HepG2 (cell line): ENCODE data around the gene NDUFS4. TPM values are rescaled to one million over a fixed set of nuclear protein-coding genes. Genes with fewer than 3 reads are reported as not detected.

Source experiments
- ATAC-seq: fragments of 200-7000 bp; cut with Tn5 transposase; 3 replicates; pipeline ENCODE4 v1.9.1; 2020; ENCODE audit warnings: mild to moderate bottlenecking, moderate library complexity
- BruUV-seq: library from RNA; stranded (reverse); fragments of 400-500 nt; replicated peaks from 2 replicates; lab custom pipeline; 2021; lab: Mats Ljungman, UMichigan
- CTCF ChIA-PET: fragments of 300-600 bp; formaldehyde crosslinking; extraction: SDS; loops from one replicate; lab custom pipeline; 2021; ENCODE audit warnings: low total read pairs, inconsistent platforms, low intra/inter-chr PET ratio; lab: Yijun Ruan, JAX
- POLR2A ChIA-PET: fragments of 350-600 bp; sonication (Branson Sonifier 250); formaldehyde crosslinking; loops from one replicate; lab custom pipeline; 2020; ENCODE audit warnings: antibody characterized with exemption, inconsistent platforms; lab: Yijun Ruan, JAX
- DNase-seq: peaks from one replicate; pipeline ENCODE4 v3.0.0-alpha.2; 2015; ENCODE audit warnings: low spot score
- FAIRE-seq: peaks from 3 replicates; lab custom pipeline; 2011; peaks lifted over from hg19 to GRCh38; lab: Jason Lieb, UNC
- H2AFZ ChIP-seq: one replicate; pipeline ENCODE4 v1.6.1; 2011; ENCODE audit warnings: low read length, inconsistent platforms
- H3K27ac ChIP-seq: fragments of 300-600 bp; 3 replicates; pipeline ENCODE4 v1.8.0; 2011; ENCODE audit warnings: mixed run types, mild to moderate bottlenecking, mixed read lengths, low read length, inconsistent platforms; ENCODE audit not compliant: insufficient read depth; ENCODE audit errors: extremely low read length
- H3K27me3 ChIP-seq, 2 experiments: fragments of 200-600 bp in 1 of 2; 2 replicates in 1 of 2; 3 replicates in 1 of 2; pipeline versions ENCODE4 v1.6.0 to v1.8.0; 2011; ENCODE audit warnings: low read length in 2 of 2, mild to moderate bottlenecking in 2 of 2, moderate library complexity in 2 of 2, inconsistent platforms in 1 of 2; ENCODE audit not compliant: insufficient read depth in 2 of 2, control insufficient read depth in 1 of 2
- H3K36me3 ChIP-seq, 2 experiments: fragments of 200-600 bp in 1 of 2; replicated peaks in 1 of 2; 2 replicates in 1 of 2; 3 replicates in 1 of 2; pipeline versions ENCODE4 v1.5.1 to v1.8.0; 2011; ENCODE audit warnings: low read length in 2 of 2, inconsistent platforms in 1 of 2; ENCODE audit not compliant: insufficient read depth in 2 of 2, control insufficient read depth in 1 of 2
- H3K4me1 ChIP-seq: 2 replicates; pipeline ENCODE4 v1.5.1; 2012; ENCODE audit warnings: low read length, inconsistent platforms; ENCODE audit not compliant: insufficient read depth
- H3K4me2 ChIP-seq: 2 replicates; pipeline ENCODE4 v1.6.0; 2011; ENCODE audit warnings: low read depth, low read length, inconsistent platforms
- H3K4me3 ChIP-seq, 3 experiments: fragments of 200-600 bp in 1 of 3; sonication (generic), shearing (Covaris generic) in 1 of 3; replicated peaks in 1 of 3; 2 replicates each; pipeline ENCODE4 v1.5.1; 2011 to 2016; ENCODE audit warnings: low read length in 3 of 3, inconsistent platforms in 2 of 3, low read depth in 2 of 3, mild to moderate bottlenecking in 2 of 3, control low read depth in 1 of 3, mixed read lengths in 1 of 3; ENCODE audit not compliant: insufficient read depth in 1 of 3
- H3K79me2 ChIP-seq: one replicate; pipeline ENCODE4 v1.6.1; 2011; ENCODE audit warnings: low read length, inconsistent platforms; ENCODE audit not compliant: insufficient read depth
- H3K9ac ChIP-seq: 2 replicates; pipeline ENCODE4 v1.6.0; 2011; ENCODE audit warnings: mild to moderate bottlenecking, low read depth, low read length, inconsistent platforms; ENCODE audit not compliant: insufficient read depth
- H3K9me3 ChIP-seq: 2 replicates; pipeline ENCODE4 v1.5.1; 2012; ENCODE audit warnings: mild to moderate bottlenecking, low read length
- H4K20me1 ChIP-seq: 2 replicates; pipeline ENCODE4 v1.6.0; 2011; ENCODE audit warnings: inconsistent platforms, mild to moderate bottlenecking, low read length, moderate library complexity; ENCODE audit not compliant: insufficient read depth
- ESRRA ChIP-seq: sonication (generic); formaldehyde crosslinking; IDR thresholded peaks from 2 replicates; pipeline ENCODE4 v1.5.1; 2020; ENCODE audit warnings: mild to moderate bottlenecking, low read depth, missing genetic modification reagents
- GATAD1 ChIP-seq: IDR thresholded peaks from 2 replicates; pipeline ENCODE4 v1.6.1; 2016; ENCODE audit warnings: missing genetic modification reagents, missing compliant biosample characterization
- MBNL3 ChIP-seq: fragments of 250-450 bp; sonication (Bioruptor Pico); conservative IDR thresholded peaks from 2 replicates; pipeline ENCODE4 v1.8.0; 2022; ENCODE audit warnings: mild to moderate bottlenecking, inconsistent platforms
- PRPF4 ChIP-seq: fragments of 200-400 bp; formaldehyde crosslinking; IDR thresholded peaks from 2 replicates; pipeline ENCODE4 v1.6.1; 2016; ENCODE audit warnings: low read length, low read depth; ENCODE audit not compliant: poor library complexity, severe bottlenecking
- ZNF605 ChIP-seq: sonication (generic); formaldehyde crosslinking; IDR thresholded peaks from 2 replicates; pipeline ENCODE4 v1.8.0; 2022; ENCODE audit warnings: mild to moderate bottlenecking, missing genetic modification reagents
- whole genome bisulfite sequencing: methylation state at CpG from one replicate; pipeline ENCODE4 v1.1.6; 2017; ENCODE audit warnings: low lambda C conversion rate; 5-methylcytosine and 5-hydroxymethylcytosine counted together
- in situ Hi-C: cut with HindIII; loops from 2 replicates; pipeline ENCODE4 v1.10.0; 2017; ENCODE audit warnings: low pct_unique_long_range_greater_than_20kb; ENCODE audit not compliant: extremely low pct_ligation_motif_present
- intact Hi-C: fragments of 100-400 bp; cut with micrococcal nuclease; formaldehyde crosslinking; loops from one replicate; pipeline ENCODE4 v1.10.0; 2022; ENCODE audit not compliant: unreplicated experiment
- polyA plus RNA-seq, 8 experiments: library from polyadenylated mRNA; depleted of rRNA in 3 of 8; stranded (reverse) in 7 of 8; unstranded in 1 of 8; fragments of >200 nt; fragmentation: Illumina TruSeq in 4 of 8; extraction: Trizol in 4 of 8; gene quantifications; 2 replicates each; pipeline versions ENCODE4 v1.2.1 to v1.2.3, GENCODE V29; 2011 to 2016; ENCODE audit warnings: low read depth in 4 of 8, missing spikeins in 1 of 8, mixed read lengths in 1 of 8; ENCODE audit not compliant: insufficient read depth in 1 of 8
- total RNA-seq, 5 experiments: library from RNA; depleted of rRNA; stranded (reverse); fragments of >200 nt; fragmentation: Illumina TruSeq; extraction: Trizol; gene quantifications; 2 replicates each; pipeline ENCODE4 v1.2.3, GENCODE V29; 2016; ENCODE audit warnings: low read depth in 1 of 5
- TF ChIP-seq, protein P1 (sequence below): sonication (generic); formaldehyde crosslinking; IDR thresholded peaks from 2 replicates; pipeline ENCODE4 v1.9.0; 2022; ENCODE audit warnings: missing genetic modification reagents, mild to moderate bottlenecking, borderline replicate concordance
- TF ChIP-seq, protein P2 (sequence below): IDR thresholded peaks from 2 replicates; pipeline ENCODE4 v1.6.1; 2016
- TF ChIP-seq, protein P3 (sequence below): sonication (generic); formaldehyde crosslinking; IDR thresholded peaks from 2 replicates; pipeline ENCODE4 v1.4.0; 2020; ENCODE audit warnings: mild to moderate bottlenecking, missing genetic modification reagents

The NDUFS4 gene
- total and polyA plus RNA-seq, 2 of the 13 experiments (the other 11 are each of a cell fraction or from before 2014, with no cell fraction given): 121 to 126 TPM

DNA sequence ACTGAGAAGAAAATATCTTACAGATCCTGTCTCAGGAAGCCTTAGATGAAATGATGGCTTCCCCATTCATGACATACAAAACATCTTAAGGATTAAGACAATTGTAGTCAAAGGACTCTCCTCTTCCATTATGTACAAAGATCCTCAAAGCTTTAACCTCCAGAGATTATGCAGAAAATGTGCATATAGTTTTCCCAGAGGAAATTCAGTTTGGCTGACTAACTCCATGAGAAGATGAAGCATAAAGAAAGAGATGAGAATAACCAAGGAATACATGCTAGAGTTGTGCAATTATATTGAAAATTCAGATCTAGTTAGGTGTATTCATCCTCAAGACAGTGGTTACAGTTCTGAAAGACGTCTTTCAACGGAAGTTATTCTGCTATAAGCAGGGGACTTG, 18.6 kb upstream of the NDUFS4 start (continued):
- TF ChIP-seq, protein P1, sequence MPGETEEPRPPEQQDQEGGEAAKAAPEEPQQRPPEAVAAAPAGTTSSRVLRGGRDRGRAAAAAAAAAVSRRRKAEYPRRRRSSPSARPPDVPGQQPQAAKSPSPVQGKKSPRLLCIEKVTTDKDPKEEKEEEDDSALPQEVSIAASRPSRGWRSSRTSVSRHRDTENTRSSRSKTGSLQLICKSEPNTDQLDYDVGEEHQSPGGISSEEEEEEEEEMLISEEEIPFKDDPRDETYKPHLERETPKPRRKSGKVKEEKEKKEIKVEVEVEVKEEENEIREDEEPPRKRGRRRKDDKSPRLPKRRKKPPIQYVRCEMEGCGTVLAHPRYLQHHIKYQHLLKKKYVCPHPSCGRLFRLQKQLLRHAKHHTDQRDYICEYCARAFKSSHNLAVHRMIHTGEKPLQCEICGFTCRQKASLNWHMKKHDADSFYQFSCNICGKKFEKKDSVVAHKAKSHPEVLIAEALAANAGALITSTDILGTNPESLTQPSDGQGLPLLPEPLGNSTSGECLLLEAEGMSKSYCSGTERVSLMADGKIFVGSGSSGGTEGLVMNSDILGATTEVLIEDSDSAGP (CRISPR knock-in tag): no peak
- no peak for TF ChIP-seq PRPF4

DNA sequence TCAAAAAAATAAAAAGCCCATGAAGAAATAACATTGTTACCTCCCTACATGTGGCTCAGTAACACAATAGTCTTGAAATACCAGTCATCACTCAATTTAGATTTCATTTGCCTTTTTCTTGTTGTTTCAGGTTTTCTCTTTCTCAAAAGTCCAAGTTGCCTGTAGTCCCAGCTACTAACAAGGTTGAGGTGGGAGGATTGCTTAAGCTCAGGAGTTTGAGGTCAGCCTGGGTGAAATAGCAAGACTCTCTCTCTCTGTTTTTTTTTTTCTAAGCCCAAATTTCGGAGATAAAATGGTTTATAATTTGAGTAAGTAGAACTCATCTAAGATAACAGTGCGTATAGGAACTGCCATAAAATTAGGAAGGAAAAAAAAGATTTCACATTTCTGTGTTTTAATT, 17.5 kb upstream of the NDUFS4 start:
- CTCF ChIA-PET: no interaction called here
- in situ Hi-C loops: no loop called here
- no TSS peak for BruUV-seq
- no peak for DNase-seq
- no peak for TF ChIP-seq ZNF605 (CRISPR knock-in tag)
- no peak for TF ChIP-seq GATAD1 (CRISPR knock-in tag)
- TF ChIP-seq MBNL3: no peak
- TF ChIP-seq, protein P2, sequence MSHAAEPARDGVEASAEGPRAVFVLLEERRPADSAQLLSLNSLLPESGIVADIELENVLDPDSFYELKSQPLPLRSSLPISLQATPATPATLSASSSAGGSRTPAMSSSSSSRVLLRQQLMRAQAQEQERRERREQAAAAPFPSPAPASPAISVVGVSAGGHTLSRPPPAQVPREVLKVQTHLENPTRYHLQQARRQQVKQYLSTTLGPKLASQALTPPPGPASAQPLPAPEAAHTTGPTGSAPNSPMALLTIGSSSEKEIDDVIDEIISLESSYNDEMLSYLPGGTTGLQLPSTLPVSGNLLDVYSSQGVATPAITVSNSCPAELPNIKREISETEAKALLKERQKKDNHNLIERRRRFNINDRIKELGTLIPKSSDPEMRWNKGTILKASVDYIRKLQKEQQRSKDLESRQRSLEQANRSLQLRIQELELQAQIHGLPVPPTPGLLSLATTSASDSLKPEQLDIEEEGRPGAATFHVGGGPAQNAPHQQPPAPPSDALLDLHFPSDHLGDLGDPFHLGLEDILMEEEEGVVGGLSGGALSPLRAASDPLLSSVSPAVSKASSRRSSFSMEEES (CRISPR knock-in tag): no peak
- TF ChIP-seq ESRRA: no peak
- TF ChIP-seq, protein P3, sequence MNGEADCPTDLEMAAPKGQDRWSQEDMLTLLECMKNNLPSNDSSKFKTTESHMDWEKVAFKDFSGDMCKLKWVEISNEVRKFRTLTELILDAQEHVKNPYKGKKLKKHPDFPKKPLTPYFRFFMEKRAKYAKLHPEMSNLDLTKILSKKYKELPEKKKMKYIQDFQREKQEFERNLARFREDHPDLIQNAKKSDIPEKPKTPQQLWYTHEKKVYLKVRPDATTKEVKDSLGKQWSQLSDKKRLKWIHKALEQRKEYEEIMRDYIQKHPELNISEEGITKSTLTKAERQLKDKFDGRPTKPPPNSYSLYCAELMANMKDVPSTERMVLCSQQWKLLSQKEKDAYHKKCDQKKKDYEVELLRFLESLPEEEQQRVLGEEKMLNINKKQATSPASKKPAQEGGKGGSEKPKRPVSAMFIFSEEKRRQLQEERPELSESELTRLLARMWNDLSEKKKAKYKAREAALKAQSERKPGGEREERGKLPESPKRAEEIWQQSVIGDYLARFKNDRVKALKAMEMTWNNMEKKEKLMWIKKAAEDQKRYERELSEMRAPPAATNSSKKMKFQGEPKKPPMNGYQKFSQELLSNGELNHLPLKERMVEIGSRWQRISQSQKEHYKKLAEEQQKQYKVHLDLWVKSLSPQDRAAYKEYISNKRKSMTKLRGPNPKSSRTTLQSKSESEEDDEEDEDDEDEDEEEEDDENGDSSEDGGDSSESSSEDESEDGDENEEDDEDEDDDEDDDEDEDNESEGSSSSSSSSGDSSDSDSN (CRISPR knock-in tag): no peak
- H3K9me3 ChIP-seq: no peaks in the 10 kb centered on the region
- H3K36me3 ChIP-seq: no peaks in the 10 kb centered on the region
- H3K27me3 ChIP-seq: no peaks in the 10 kb centered on the region
- no peak for ATAC-seq
- H3K4me1 ChIP-seq: peaks cover 5% of the 10 kb centered on the region; the same call in 1 of the 2 replicates
- FAIRE-seq: no peak
- no peaks in the 10 kb centered on the region for H4K20me1 ChIP-seq
- WGBS: 4% methylated on average over 2 of the region's 2 CpGs
- H3K27ac ChIP-seq: no peak overlapping the region
- POLR2A ChIA-PET: no interaction called here
- no peak overlapping the region for H3K4me3 ChIP-seq
- H3K4me2 ChIP-seq: no peak overlapping the region
- H3K9ac ChIP-seq: no peak overlapping the region
- H3K79me2 ChIP-seq: no peaks in the 10 kb centered on the region
- intact Hi-C loops: no loop called here
- no peak overlapping the region for H2AFZ ChIP-seq
